ENCODE results near the gene NCLN.
A peak's percentile ranks its signal among the peaks of the same experiment; 100 is the strongest.
"Not testable (repeated sequence)": the region's sequence is repeated elsewhere in the genome, so short reads cannot be mapped to it uniquely, and the experiment has no call there.

The NCLN gene

DNA sequence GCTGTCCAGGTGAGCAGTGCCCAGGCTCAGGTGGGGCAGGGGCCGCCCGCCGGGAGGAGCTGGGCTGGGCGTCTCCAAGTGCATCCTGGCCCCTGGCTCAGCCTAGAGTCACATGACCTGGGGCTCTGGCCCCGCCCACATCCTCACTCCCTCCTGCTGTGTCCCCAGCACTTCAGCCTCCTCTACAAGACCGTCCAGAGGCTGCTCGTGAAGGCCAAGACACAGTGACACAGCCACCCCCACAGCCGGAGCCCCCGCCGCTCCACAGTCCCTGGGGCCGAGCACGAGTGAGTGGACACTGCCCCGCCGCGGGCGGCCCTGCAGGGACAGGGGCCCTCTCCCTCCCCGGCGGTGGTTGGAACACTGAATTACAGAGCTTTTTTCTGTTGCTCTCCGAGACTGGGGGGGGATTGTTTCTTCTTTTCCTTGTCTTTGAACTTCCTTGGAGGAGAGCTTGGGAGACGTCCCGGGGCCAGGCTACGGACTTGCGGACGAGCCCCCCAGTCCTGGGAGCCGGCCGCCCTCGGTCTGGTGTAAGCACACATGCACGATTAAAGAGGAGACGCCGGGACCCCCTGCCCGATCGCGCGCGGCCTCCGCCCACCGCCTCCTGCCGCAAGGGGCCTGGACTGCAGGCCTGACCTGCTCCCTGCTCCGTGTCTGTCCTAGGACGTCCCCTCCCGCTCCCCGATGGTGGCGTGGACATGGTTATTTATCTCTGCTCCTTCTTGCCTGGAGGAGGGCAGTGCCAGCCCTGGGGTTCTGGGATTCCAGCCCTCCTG is 21.9 kb downstream of the NCLN start:
- Histone ChIP-seq H3K36me3 (ENCODE audit: insufficient read depth, low read length) (peaks cover 37% of the 10 kb centered on the region), H3K9ac (ENCODE audit: low read depth, low read length) (no peak overlapping the region), H3K9me3 (replicated peaks; ENCODE audit: low read length) (no peaks in the 10 kb centered on the region), H3K27me3 (ENCODE audit: control insufficient read depth, insufficient read depth, low read length) (no peaks in the 10 kb centered on the region), H3K4me3 (ENCODE audit: low read length) (no peak overlapping the region), H3K4me2 (ENCODE audit: low read length) (no peak overlapping the region), H3K4me1 (ENCODE audit: control insufficient read depth, insufficient read depth, low read length) (no peaks in the 10 kb centered on the region)

DNA sequence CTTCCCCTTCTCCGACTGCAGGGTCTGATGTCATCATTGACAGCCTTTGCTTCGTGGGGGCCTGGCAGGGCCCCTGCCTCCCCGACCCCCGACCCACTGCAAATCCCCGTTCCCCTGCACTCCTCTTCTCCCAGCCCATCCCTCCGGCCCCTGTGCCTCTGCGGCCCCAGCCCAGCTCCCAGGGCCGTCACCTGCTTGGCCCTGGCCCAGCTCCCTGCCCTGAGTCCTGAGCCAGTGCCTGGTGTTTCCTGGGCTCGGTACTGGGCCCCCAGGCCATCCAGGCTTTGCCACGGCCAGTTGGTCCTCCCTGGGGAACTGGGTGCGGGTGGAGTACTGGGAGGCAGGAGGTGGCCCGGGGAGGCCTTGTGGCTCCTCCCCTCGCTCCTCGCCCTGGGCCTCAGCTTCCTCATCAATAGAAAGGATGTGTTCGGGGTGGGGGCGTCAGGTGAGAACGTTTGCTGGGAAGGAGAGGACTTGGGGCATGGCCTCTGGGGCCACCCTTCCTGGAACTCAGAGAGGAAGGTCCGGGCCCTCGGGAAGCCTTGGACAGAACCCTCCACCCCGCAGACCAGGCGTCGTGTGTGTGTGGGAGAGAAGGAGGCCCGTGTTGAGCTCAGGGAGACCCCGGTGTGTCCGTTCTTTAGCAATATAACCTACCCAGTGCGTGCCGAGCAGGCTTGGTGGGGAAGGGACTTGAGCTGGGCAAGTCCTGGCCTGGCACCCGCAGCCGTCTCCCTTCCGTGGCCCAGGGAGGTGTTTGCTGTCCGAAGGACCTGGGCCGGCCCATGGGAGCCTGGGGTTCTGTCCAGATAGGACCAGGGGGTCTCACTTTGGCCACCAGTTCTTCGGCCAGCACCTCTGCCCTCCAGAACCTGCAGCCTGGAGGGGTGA is 22.8 kb downstream of the NCLN start:
- H3K9me3 ChIP-seq (replicated peaks; ENCODE audit: low read length), result no peaks in the 10 kb centered on the region
- no peak overlapping the region for H3K9ac ChIP-seq (ENCODE audit: low read depth, low read length)
- no peak overlapping the region for H3K4me2 ChIP-seq (ENCODE audit: low read length)
- H3K4me1 ChIP-seq (ENCODE audit: control insufficient read depth, insufficient read depth, low read length), result no peaks in the 10 kb centered on the region
- no peak overlapping the region for H3K4me3 ChIP-seq (ENCODE audit: low read length)
- no peaks in the 10 kb centered on the region for H3K27me3 ChIP-seq (ENCODE audit: control insufficient read depth, insufficient read depth, low read length)
- H3K36me3 ChIP-seq (ENCODE audit: insufficient read depth, low read length), result peaks cover 37% of the 10 kb centered on the region

DNA sequence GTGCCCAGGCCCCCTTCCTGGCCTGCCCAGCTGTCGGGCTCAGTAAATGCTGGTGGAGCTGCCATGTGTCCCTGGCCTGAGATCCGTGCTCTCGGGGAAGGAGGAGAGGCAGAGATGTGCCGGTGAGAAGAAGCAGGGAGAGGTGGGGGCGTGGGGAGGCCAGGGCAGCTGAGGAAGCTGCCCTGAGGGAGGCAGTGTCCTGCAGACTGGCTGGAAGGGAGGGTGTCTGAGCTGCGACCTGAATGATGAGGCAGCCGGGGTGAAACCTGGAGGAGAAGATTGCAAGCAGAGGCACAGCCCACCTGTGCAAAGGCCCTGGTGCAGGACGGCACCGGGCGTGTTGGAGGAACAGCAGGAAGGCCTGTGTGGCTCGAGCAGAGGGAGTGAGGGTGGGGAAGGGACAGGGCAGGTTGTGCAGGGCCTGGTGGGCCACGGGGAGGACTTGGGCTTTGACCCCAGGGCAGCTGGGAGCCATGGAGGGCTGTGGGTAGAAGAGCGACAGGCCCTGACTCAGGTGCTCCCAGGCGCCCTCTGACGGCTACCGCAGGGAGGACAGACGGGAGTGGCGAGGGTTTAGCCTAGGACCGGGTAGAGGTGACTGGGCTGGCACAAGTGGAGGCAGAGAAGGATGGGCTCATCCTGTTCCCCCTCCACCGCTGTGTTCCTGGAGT is 24.8 kb downstream of the NCLN start:
- H3K36me3 ChIP-seq (ENCODE audit: insufficient read depth, low read length), result peaks cover 30% of the 10 kb centered on the region
- H3K4me2 ChIP-seq (ENCODE audit: low read length), result no peak overlapping the region
- H3K9me3 ChIP-seq (replicated peaks; ENCODE audit: low read length), result no peaks in the 10 kb centered on the region
- H3K27me3 ChIP-seq (ENCODE audit: control insufficient read depth, insufficient read depth, low read length), result no peaks in the 10 kb centered on the region
- no peak overlapping the region for H3K4me3 ChIP-seq (ENCODE audit: low read length)
- H3K4me1 ChIP-seq (ENCODE audit: control insufficient read depth, insufficient read depth, low read length), result no peaks in the 10 kb centered on the region
- no peak overlapping the region for H3K9ac ChIP-seq (ENCODE audit: low read depth, low read length)

DNA sequence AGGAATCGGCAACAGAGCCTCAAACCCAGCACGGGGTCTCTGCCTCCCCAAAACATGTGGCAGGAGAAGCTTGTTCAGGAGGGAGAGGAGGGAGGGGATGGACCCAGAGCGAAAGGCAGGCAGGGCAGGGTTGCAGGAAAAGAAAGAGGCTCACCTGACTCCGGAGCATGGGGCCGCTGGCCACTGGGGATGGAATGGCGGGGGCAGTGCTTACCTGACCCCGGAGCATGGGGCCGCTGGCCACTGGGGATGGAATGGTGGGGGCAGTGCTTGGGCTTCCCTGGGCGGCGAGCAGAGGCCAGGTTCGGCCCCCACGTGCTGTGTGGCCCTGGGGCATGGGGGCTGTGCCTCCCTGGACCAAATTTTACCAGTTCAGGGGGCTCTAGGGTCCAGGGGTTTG is 25.5 kb downstream of the NCLN start:
- Histone ChIP-seq H3K4me1 (ENCODE audit: control insufficient read depth, insufficient read depth, low read length) (no peaks in the 10 kb centered on the region), H3K36me3 (ENCODE audit: insufficient read depth, low read length) (peaks cover 28% of the 10 kb centered on the region), H3K9ac (ENCODE audit: low read depth, low read length) (no peak overlapping the region), H3K9me3 (replicated peaks; ENCODE audit: low read length) (no peaks in the 10 kb centered on the region), H3K4me2 (ENCODE audit: low read length) (no peak overlapping the region), H3K27me3 (ENCODE audit: control insufficient read depth, insufficient read depth, low read length) (no peaks in the 10 kb centered on the region), H3K4me3 (ENCODE audit: low read length) (no peak overlapping the region)

DNA sequence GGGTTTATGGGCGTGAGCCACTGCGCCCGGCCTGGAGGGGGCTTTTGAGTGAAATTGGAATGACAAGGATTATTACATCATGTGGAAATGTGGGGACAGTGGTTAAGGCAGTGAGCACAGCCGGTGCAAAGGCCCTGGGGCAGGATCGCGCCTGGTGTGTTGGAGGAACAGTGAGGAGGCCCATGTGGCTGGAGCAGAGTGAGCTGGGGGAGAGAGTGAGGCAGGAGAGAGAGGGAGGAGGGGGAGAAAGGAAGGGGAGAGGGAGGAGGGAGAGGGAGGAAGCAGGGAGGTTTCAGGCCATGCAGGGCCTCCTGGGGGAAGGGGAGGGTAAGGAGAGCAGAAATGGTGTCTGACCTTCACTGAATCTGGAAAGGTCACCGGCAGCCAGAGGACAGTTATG is 27.4 kb downstream of the NCLN start:
- Histone ChIP-seq H3K9me3 (replicated peaks; ENCODE audit: low read length) (no peaks in the 10 kb centered on the region), H3K27me3 (ENCODE audit: control insufficient read depth, insufficient read depth, low read length) (no peaks in the 10 kb centered on the region), H3K4me3 (ENCODE audit: low read length) (no peak overlapping the region), H3K4me1 (ENCODE audit: control insufficient read depth, insufficient read depth, low read length) (no peaks in the 10 kb centered on the region), H3K36me3 (ENCODE audit: insufficient read depth, low read length) (peaks cover 14% of the 10 kb centered on the region), H3K4me2 (ENCODE audit: low read length) (no peak overlapping the region), H3K9ac (ENCODE audit: low read depth, low read length) (no peak overlapping the region)

DNA sequence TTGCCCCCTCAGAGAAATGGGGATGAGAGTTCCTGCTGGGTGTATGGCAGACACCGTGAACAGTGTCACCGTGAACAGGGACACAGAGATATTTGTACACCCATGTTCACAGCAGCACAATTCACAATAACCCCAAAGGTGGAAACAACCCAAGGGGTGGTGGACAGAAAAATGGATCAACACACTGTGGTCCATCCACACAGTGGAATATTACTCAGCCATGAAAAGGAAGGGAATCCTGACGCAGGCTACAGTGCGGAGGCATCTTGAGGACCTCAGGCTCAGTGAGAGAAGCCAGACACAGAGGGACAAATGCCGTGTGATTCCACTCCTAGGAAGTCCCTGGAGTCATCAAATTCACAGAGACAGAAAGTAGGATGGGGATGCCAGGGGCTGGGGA is 31.1 kb downstream of the NCLN start:
- no peak overlapping the region for H3K4me2 ChIP-seq (ENCODE audit: low read length)
- H3K4me1 ChIP-seq (ENCODE audit: control insufficient read depth, insufficient read depth, low read length), result no peaks in the 10 kb centered on the region
- H3K36me3 ChIP-seq (ENCODE audit: insufficient read depth, low read length), result peaks cover 3% of the 10 kb centered on the region
- no peak overlapping the region for H3K9ac ChIP-seq (ENCODE audit: low read depth, low read length)
- no peaks in the 10 kb centered on the region for H3K9me3 ChIP-seq (replicated peaks; ENCODE audit: low read length)
- no peak overlapping the region for H3K4me3 ChIP-seq (ENCODE audit: low read length)
- no peaks in the 10 kb centered on the region for H3K27me3 ChIP-seq (ENCODE audit: control insufficient read depth, insufficient read depth, low read length)

DNA sequence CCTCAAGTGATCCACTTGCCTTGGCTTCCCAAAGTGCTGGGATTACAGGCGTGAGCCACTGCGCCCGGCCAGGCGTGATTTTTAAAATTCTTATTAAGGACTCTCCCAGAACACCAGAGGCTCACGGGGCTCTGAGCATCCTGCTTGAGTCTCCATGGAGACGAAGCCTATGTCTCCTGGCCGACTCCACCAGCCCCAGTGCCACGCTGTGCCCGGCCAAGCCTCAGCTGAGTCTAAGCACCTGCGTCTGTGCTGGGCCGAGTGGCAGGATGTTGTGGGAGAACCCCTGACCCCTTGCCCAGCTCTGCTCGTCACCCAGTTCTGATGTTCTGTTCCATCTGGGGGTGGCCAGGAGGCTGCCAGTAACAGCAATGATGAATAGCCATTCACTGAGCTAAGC is 34.8 kb downstream of the NCLN start:
- H3K9ac ChIP-seq (ENCODE audit: low read depth, low read length), result no peak overlapping the region

DNA sequence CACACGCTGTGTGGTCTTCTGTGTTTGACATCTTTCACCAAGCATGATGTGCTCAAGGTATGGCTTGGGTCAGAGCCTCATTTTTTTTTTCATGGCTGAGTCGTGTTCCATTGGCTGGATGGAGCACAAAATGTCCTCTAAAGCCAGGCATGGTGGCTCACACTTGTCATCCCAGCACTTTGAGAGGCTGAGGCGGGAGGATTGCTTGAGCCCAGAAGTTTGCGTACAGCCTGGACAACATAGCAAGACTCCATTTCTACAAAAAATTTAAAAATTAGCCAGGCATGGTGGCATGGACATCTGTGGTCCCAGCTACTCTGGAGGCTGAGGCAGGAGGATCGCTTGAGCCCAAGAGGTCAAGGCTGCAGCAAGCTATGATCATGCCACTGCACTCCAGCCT is 35.8 kb downstream of the NCLN start:
- H3K9ac ChIP-seq (ENCODE audit: low read depth, low read length); H3K4me2 ChIP-seq (ENCODE audit: low read length); H3K4me3 ChIP-seq (ENCODE audit: low read length); H3K9me3 ChIP-seq (replicated peaks; ENCODE audit: low read length); H3K4me1 ChIP-seq (ENCODE audit: control insufficient read depth, insufficient read depth, low read length); H3K36me3 ChIP-seq (ENCODE audit: insufficient read depth, low read length): not testable (repeated sequence)
- peaks cover 13% of the 10 kb centered on the region for H3K27me3 ChIP-seq (ENCODE audit: control insufficient read depth, insufficient read depth, low read length)

More for the DNA sequence above, 34.8 kb downstream of the NCLN start:
- Histone ChIP-seq H3K36me3 (ENCODE audit: insufficient read depth, low read length) (peaks cover 3% of the 10 kb centered on the region), H3K27me3 (ENCODE audit: control insufficient read depth, insufficient read depth, low read length) (peaks cover 3% of the 10 kb centered on the region), H3K4me2 (ENCODE audit: low read length) (no peak overlapping the region), H3K9me3 (replicated peaks; ENCODE audit: low read length) (no peaks in the 10 kb centered on the region), H3K4me1 (ENCODE audit: control insufficient read depth, insufficient read depth, low read length) (no peaks in the 10 kb centered on the region), H3K4me3 (ENCODE audit: low read length) (no peak overlapping the region)

DNA sequence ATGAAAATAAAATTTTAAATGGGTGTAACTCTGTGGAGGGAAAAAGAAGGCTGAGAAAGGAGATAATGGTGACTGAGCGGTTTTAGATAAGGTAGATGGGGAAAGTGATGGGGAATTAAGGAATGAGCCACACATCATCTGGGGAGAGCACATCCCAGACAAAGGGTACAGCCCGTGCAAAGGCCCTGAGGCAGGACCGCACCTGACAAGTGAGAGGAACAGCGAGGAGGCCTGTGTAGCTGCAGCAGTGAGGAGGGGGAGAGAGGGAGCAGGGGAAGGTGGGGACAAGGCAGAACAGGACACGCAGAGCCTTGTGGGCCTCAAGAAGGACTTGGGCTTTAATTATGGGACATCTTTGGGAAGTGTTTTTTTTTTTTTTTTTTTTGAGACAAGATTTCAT is 37.0 kb downstream of the NCLN start:
- H3K9ac ChIP-seq (ENCODE audit: low read depth, low read length), result no peak overlapping the region
- H3K36me3 ChIP-seq (ENCODE audit: insufficient read depth, low read length), result no peaks in the 10 kb centered on the region
- no peaks in the 10 kb centered on the region for H3K4me1 ChIP-seq (ENCODE audit: control insufficient read depth, insufficient read depth, low read length)
- H3K4me2 ChIP-seq (ENCODE audit: low read length), result no peak overlapping the region
- no peaks in the 10 kb centered on the region for H3K9me3 ChIP-seq (replicated peaks; ENCODE audit: low read length)
- H3K27me3 ChIP-seq (ENCODE audit: control insufficient read depth, insufficient read depth, low read length), result peaks cover 24% of the 10 kb centered on the region
- H3K4me3 ChIP-seq (ENCODE audit: low read length), result no peak overlapping the region

DNA sequence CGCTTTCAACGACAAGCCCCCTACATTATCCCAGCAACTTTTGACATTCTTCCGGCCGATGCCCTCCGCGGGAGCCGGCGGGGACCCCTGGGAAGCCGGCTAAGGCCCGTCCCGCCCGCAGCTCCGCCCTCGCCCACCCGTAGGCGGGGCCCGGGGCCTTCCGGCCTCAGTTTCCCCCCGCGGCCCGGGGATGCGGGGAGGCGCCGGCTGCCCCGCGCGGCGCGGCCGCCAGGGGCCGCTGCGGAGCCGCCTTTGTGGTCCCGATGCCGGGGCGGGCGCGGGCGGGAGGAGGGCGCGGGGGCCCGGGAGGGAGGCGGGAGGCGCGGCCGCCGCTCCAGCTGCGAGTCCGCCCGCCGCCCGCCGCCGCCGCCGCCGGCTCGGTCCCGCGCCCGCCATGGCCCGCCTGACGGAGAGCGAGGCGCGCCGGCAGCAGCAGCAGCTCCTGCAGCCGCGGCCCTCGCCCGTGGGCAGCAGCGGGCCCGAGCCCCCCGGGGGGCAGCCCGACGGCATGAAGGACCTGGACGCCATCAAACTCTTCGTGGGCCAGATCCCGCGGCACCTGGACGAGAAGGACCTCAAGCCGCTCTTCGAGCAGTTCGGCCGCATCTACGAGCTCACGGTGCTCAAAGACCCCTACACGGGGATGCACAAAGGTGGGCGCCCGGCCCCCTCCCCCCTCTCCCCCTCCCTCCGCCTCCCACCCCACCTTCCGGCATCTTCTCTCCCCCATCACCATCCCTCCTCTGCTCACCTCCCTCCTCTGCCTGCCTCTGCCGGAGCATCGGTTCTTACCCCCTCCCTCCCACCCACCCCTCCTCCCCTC is 38.8 kb downstream of the NCLN start, which contains the start of gene CELF5:
Gene CELF5 (plus strand): TSS at position 316 of the 823 bp plus-strand sequence. CDS start 79 bp downstream, at position 395.
- Histone ChIP-seq H3K9me3 (replicated peaks; ENCODE audit: low read length) (no peaks in the 10 kb centered on the region), H3K36me3 (ENCODE audit: insufficient read depth, low read length) (no peaks in the 10 kb centered on the region), H3K4me3 (ENCODE audit: low read length) (peak within 1 kb of the TSS; percentile 47), H3K4me1 (ENCODE audit: control insufficient read depth, insufficient read depth, low read length) (no peaks in the 10 kb centered on the region), H3K27me3 (ENCODE audit: control insufficient read depth, insufficient read depth, low read length) (peaks cover 39% of the 10 kb centered on the region), H3K4me2 (ENCODE audit: low read length) (peak within 1 kb of the TSS; percentile 70), H3K9ac (ENCODE audit: low read depth, low read length) (no peak within 1 kb of the TSS)

DNA sequence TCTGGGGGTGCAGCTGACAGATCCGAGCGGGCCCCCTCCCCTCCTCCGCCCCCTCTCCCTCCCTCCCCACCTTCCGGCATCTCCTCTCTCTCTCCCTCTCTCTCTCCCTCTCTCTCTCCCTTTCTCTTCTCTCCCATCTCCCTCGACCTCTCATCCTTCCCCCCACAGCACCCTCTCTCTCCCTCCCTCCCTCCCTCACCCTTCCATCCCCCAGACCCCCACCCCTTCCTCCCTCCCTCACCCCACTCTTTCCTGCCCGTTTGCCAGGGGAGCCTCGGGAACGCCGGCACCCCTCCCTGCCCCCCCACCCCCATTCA is 39.4 kb downstream of the NCLN start:
- H3K36me3 ChIP-seq (ENCODE audit: insufficient read depth, low read length), result no peaks in the 10 kb centered on the region
- H3K27me3 ChIP-seq (ENCODE audit: control insufficient read depth, insufficient read depth, low read length), result peaks cover 44% of the 10 kb centered on the region

More for the DNA sequence above, 39.4 kb downstream of the NCLN start:
- H3K4me1 ChIP-seq (ENCODE audit: control insufficient read depth, insufficient read depth, low read length), result no peaks in the 10 kb centered on the region
- H3K9ac ChIP-seq (ENCODE audit: low read depth, low read length), result no peak overlapping the region
- H3K4me3 ChIP-seq (ENCODE audit: low read length), result no peak overlapping the region
- no peaks in the 10 kb centered on the region for H3K9me3 ChIP-seq (replicated peaks; ENCODE audit: low read length)
- H3K4me2 ChIP-seq (ENCODE audit: low read length), result no peak overlapping the region

All from skeletal muscle satellite cell (primary cell).